Neural progenitor cell (in vitro differentiated cells): ENCODE results near the gene MAP2K5. TPM values are rescaled to one million over a fixed set of nuclear protein-coding genes. Genes with fewer than 3 reads are reported as not detected.
"Not testable (repeated sequence)": the region's sequence is repeated elsewhere in the genome, so short reads cannot be mapped to it uniquely, and the experiment has no call there.

ENCODE experiments used
- DNase-seq: peaks from one replicate; pipeline ENCODE4 v3.0.0-alpha.2; 2016; ENCODE audit warnings: low spot score
- H2AFZ ChIP-seq: fragments of 200-600 bp; sonication (generic); replicated peaks from 2 replicates; pipeline ENCODE4 v1.6.1; 2016; ENCODE audit warnings: antibody characterized with exemption
- H3F3A ChIP-seq: fragments of 200-600 bp; sonication (generic); 2 replicates; pipeline ENCODE4 v1.6.1; 2016; ENCODE audit warnings: antibody characterized with exemption, low read depth
- H3K27ac ChIP-seq: fragments of 200-600 bp; sonication (generic); 2 replicates; pipeline ENCODE4 v1.5.1; 2016; ENCODE audit warnings: mild to moderate bottlenecking
- H3K27me3 ChIP-seq: fragments of 200-600 bp; sonication (generic); 2 replicates; pipeline ENCODE4 v1.6.1; 2016; ENCODE audit warnings: mild to moderate bottlenecking, moderate library complexity
- H3K36me3 ChIP-seq: fragments of 200-600 bp; sonication (generic); 2 replicates; pipeline ENCODE4 v1.5.1; 2016
- H3K4me1 ChIP-seq: fragments of 200-600 bp; sonication (generic); 2 replicates; pipeline ENCODE4 v1.6.1; 2016; ENCODE audit warnings: mixed run types
- H3K4me2 ChIP-seq: fragments of 200-600 bp; sonication (generic); 2 replicates; pipeline ENCODE4 v1.6.1; 2016
- H3K4me3 ChIP-seq: fragments of 200-600 bp; sonication (generic); 2 replicates; pipeline ENCODE4 v1.5.1; 2016
- H3K79me2 ChIP-seq: fragments of 200-600 bp; sonication (generic); 2 replicates; pipeline ENCODE4 v1.6.1; 2016; ENCODE audit warnings: low read depth
- H3K9ac ChIP-seq: fragments of 200-600 bp; sonication (generic); 2 replicates; pipeline ENCODE4 v1.6.1; 2016
- H3K9me3 ChIP-seq: fragments of 200-600 bp; sonication (generic); 2 replicates; pipeline ENCODE4 v1.5.1; 2016; ENCODE audit warnings: low read depth
- H4K20me1 ChIP-seq: fragments of 200-600 bp; sonication (generic); 2 replicates; pipeline ENCODE4 v1.6.1; 2016; ENCODE audit warnings: low read depth
- H3K27ac Mint-ChIP-seq: 3 replicates; pipeline ENCODE4 v1.8.0; 2021; ENCODE audit warnings: mixed read lengths
- H3K27me3 Mint-ChIP-seq: 2 replicates; pipeline ENCODE4 v1.8.0; 2022; ENCODE audit warnings: low read depth, mild to moderate bottlenecking, inconsistent platforms, moderate library complexity, mixed read lengths; ENCODE audit not compliant: insufficient read depth
- H3K36me3 Mint-ChIP-seq: 3 replicates; pipeline ENCODE4 v1.8.0; 2021; ENCODE audit warnings: mixed read lengths
- H3K4me1 Mint-ChIP-seq: 3 replicates; pipeline ENCODE4 v1.8.0; 2021; ENCODE audit warnings: mixed read lengths
- H3K4me3 Mint-ChIP-seq: 3 replicates; pipeline ENCODE4 v1.8.0; 2021; ENCODE audit warnings: mild to moderate bottlenecking, moderate library complexity, mixed read lengths
- H3K9me3 Mint-ChIP-seq: 3 replicates; pipeline ENCODE4 v1.8.0; 2020; ENCODE audit warnings: mixed read lengths
- EZH2 ChIP-seq: fragments of 200-600 bp; sonication (generic); IDR thresholded peaks from 2 replicates; pipeline ENCODE4 v1.6.1; 2017; ENCODE audit warnings: antibody characterized with exemption, mild to moderate bottlenecking, moderate library complexity
- EZH2phosphoT487 ChIP-seq: fragments of 200-600 bp; sonication (generic); IDR thresholded peaks from 2 replicates; pipeline ENCODE4 v1.6.1; 2017; ENCODE audit warnings: antibody characterized with exemption
- total RNA-seq: library from RNA; depleted of rRNA; stranded (reverse); fragments of >200 nt; gene quantifications from 2 replicates; pipeline ENCODE4 v1.2.3, GENCODE V29; 2015; ENCODE audit warnings: low replicate concordance
- TF ChIP-seq, protein P1 (sequence below): fragments of 200-600 bp; sonication (generic); IDR thresholded peaks from 2 replicates; pipeline ENCODE4 v1.5.1; 2017; ENCODE audit warnings: antibody characterized with exemption, mild to moderate bottlenecking

MAP2K5 gene
- total RNA-seq, 1 donor from 2014 or later: 17.2 TPM

- Histone ChIP-seq H3F3A (no peaks in the 10 kb centered on the region), H3K9ac (no peak overlapping the region), H4K20me1 (no peaks in the 10 kb centered on the region), H3K4me3 (no peak overlapping the region), H3K4me1 (no peaks in the 10 kb centered on the region), H3K9me3 (no peaks in the 10 kb centered on the region), H2AFZ (no peak overlapping the region), H3K36me3 (no peaks in the 10 kb centered on the region), H3K27ac (no peak overlapping the region), H3K27me3 (no peaks in the 10 kb centered on the region), H3K4me2 (no peak overlapping the region), H3K79me2 (no peaks in the 10 kb centered on the region)
- Mint-ChIP-seq H3K4me1 (no peaks in the 10 kb centered on the region), H3K4me3 (no peak overlapping the region), H3K36me3 (peaks cover 14% of the 10 kb centered on the region), H3K27me3 (no peaks in the 10 kb centered on the region), H3K9me3 (peaks cover 6% of the 10 kb centered on the region), H3K27ac (no peak overlapping the region)
- no peak for DNase-seq
- TF ChIP-seq EZH2 (no peak), EZH2phosphoT487 (no peak)
- TF ChIP-seq, protein P1, sequence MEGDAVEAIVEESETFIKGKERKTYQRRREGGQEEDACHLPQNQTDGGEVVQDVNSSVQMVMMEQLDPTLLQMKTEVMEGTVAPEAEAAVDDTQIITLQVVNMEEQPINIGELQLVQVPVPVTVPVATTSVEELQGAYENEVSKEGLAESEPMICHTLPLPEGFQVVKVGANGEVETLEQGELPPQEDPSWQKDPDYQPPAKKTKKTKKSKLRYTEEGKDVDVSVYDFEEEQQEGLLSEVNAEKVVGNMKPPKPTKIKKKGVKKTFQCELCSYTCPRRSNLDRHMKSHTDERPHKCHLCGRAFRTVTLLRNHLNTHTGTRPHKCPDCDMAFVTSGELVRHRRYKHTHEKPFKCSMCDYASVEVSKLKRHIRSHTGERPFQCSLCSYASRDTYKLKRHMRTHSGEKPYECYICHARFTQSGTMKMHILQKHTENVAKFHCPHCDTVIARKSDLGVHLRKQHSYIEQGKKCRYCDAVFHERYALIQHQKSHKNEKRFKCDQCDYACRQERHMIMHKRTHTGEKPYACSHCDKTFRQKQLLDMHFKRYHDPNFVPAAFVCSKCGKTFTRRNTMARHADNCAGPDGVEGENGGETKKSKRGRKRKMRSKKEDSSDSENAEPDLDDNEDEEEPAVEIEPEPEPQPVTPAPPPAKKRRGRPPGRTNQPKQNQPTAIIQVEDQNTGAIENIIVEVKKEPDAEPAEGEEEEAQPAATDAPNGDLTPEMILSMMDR: no peak
These were observed 117.9 kb downstream of the MAP2K5 start for GRCh38 chr15:67660446-67660845.

DNA sequence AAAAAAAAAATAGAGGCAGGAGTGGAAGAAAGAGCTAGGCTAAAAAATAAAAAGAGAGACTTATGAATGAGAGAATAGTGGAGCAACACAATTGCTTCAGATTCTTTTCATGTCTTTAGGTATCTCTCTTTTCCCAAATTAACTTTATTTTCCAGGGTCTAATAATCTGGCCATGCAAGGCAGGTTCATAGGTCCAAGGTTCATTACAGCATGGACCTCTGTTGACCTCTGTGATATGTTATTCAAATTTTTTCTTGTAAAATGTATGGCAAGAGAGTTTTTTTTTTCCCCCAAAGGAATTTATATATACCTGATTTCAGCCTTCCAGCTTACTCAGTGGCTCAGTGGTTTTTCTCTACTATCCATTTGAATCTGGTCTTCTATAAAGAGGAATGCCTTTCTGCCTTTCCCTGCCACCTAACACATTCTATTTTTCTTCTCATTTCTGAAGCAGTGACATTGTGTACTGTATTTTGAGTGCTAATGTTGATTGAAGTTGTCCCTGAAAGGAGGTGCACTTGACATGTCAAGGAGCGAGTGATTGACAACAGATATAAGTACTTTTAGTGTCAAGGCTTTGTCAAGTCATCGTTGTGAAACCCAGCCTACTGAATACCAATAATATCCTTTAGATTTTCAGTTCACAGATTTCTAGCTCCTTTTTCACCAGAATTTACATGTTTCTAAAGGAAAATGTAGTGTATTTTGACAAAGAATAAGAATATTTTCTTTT, 118.5 kb downstream of the MAP2K5 start:
- no peak overlapping the region for H3K4me3 Mint-ChIP-seq
- H3K79me2 ChIP-seq: no peaks in the 10 kb centered on the region
- H3K9me3 Mint-ChIP-seq: peaks cover under 1% of the 10 kb centered on the region
- H3K27me3 Mint-ChIP-seq: no peaks in the 10 kb centered on the region
- no peaks in the 10 kb centered on the region for H3K4me1 ChIP-seq
- H2AFZ ChIP-seq: no peak overlapping the region
- H3K27ac Mint-ChIP-seq: no peak overlapping the region
- no peak overlapping the region for H3K4me2 ChIP-seq
- H3K9me3 ChIP-seq: no peaks in the 10 kb centered on the region
- H3F3A ChIP-seq: no peaks in the 10 kb centered on the region
- TF ChIP-seq EZH2: no peak
- no peak for TF ChIP-seq EZH2phosphoT487
- TF ChIP-seq, protein P1: no peak
- no peaks in the 10 kb centered on the region for H3K4me1 Mint-ChIP-seq
- H3K36me3 ChIP-seq: no peaks in the 10 kb centered on the region
- no peaks in the 10 kb centered on the region for H3K27me3 ChIP-seq
- H3K4me3 ChIP-seq: no peak overlapping the region
- H3K27ac ChIP-seq: no peak overlapping the region
- no peak overlapping the region for H3K9ac ChIP-seq
- H4K20me1 ChIP-seq: no peaks in the 10 kb centered on the region
- no peak for DNase-seq
- peaks cover 8% of the 10 kb centered on the region for H3K36me3 Mint-ChIP-seq

DNA sequence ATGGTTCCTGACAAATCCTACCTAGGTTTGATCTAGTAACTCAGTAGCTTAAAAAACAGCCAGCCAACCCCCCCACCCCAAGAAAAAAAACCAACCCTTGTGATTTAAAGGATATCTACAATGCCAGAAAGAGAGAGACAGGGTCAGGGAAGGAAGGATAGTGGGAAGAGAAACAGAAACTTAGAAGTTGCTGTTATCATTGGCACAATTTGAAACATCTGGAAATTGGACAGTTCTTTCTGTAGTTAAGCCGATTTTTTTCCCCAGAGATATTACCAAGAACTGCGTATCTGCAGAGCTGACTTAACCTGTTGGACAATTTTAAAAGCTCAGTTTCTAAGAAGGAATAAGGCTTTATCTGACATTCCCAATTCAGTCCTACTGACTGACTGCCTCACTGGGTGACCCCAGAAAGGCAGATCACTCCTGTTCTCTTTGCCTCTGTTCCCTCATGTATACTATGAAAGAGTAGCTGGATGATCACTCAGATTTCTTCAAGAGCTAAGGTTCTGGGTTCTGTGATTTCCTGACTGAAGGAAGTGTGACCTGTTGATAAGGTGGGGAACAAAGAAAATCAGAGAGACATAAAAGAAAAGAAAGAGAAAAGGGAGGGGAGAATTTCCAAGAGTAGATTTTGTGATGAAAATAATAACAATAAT, 128.3 kb downstream of the MAP2K5 start:
- no peak for DNase-seq
- Mint-ChIP-seq H3K4me3 (no peak overlapping the region), H3K27me3 (no peaks in the 10 kb centered on the region), H3K9me3 (peaks cover 3% of the 10 kb centered on the region), H3K27ac (no peak overlapping the region), H3K4me1 (no peaks in the 10 kb centered on the region), H3K36me3 (no peaks in the 10 kb centered on the region)
- Histone ChIP-seq H3F3A (no peaks in the 10 kb centered on the region), H3K4me1 (peaks cover 6% of the 10 kb centered on the region), H3K9me3 (peaks cover 3% of the 10 kb centered on the region), H3K9ac (no peak overlapping the region), H3K27ac (no peak overlapping the region), H3K36me3 (peaks cover 5% of the 10 kb centered on the region), H3K27me3 (no peaks in the 10 kb centered on the region), H4K20me1 (no peaks in the 10 kb centered on the region), H3K4me3 (no peak overlapping the region), H2AFZ (no peak overlapping the region), H3K79me2 (no peaks in the 10 kb centered on the region), H3K4me2 (no peak overlapping the region)
- TF ChIP-seq, protein P1: no peak

- DNase-seq, H3K36me3 Mint-ChIP-seq, H3K4me2 ChIP-seq, H3K9me3 ChIP-seq, H3K27me3 ChIP-seq, H3K27ac ChIP-seq, H3K36me3 ChIP-seq, H3F3A ChIP-seq, H2AFZ ChIP-seq, H3K27me3 Mint-ChIP-seq, H3K9ac ChIP-seq, H3K27ac Mint-ChIP-seq, H3K79me2 ChIP-seq, H3K4me1 Mint-ChIP-seq, H3K4me1 ChIP-seq, H4K20me1 ChIP-seq, H3K9me3 Mint-ChIP-seq, H3K4me3 Mint-ChIP-seq, H3K4me3 ChIP-seq: not testable (repeated sequence)
These were observed 130.3 kb downstream of the MAP2K5 start for GRCh38 chr15:67672834-67673233.
